ENCODE data around the gene EFNA1. TPM values are rescaled to one million over a fixed set of nuclear protein-coding genes. Genes with fewer than 3 reads are reported as not detected.

EFNA1 gene
- total and polyA plus RNA-seq, 2 experiments from 2014 or later: 3.2 to 5.1 TPM

DNA sequence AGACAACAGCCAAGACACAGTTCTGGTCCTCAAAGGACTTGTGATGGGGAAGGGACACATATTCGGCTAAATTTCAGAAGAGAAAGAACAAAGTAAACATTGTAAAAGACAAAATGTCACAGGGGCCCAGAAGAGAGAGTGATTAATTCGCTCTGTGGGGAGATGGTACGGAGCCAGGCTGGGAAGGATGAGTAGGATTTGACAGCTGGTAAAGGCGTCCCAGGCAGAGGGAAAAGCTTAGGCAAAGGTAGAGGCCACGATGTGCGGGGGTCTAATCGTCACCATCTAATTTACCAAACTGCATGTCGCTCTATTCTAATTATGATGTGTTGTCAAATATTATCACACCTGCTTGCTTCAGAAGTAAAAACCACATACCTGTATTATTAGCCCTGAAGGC lies 17.3 kb upstream of the EFNA1 start (continued):
- TF ChIP-seq, protein P1, sequence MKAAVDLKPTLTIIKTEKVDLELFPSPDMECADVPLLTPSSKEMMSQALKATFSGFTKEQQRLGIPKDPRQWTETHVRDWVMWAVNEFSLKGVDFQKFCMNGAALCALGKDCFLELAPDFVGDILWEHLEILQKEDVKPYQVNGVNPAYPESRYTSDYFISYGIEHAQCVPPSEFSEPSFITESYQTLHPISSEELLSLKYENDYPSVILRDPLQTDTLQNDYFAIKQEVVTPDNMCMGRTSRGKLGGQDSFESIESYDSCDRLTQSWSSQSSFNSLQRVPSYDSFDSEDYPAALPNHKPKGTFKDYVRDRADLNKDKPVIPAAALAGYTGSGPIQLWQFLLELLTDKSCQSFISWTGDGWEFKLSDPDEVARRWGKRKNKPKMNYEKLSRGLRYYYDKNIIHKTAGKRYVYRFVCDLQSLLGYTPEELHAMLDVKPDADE (IDR thresholded peaks at IDR 0.05): no peak
- TF ChIP-seq EZH2phosphoT487 (IDR thresholded peaks at IDR 0.05; ENCODE audit: unreplicated experiment) (no peak), ZNF331 (CRISPR knock-in tag; IDR thresholded peaks at IDR 0.05; ENCODE audit: low read depth) (no peak), STAT1 (IDR thresholded peaks at IDR 0.05; ENCODE audit: unreplicated experiment) (no peak)

DNA sequence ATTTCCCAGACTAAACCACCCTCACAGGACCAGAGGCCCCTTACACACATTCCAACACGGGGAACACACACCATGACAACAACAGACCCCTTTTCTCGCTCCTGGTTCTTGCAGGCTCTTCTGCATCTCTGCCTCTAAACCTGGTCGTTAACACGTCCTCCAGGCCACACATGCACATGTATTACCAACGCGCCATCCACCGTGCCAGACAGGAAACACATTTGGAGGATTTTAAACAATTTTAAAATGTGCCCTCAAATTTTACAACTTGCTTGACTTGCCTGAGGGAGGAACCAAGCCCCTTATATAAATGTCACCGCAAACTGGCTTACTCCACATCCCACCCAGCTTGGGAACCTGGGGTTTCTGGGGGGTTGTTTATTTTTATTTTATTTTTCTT lies 16.9 kb upstream of the EFNA1 start:
- 0 out of 3 replicates have a peak, but pooled peaks cover 2% of the 10 kb centered on the region for H3K4me1 Mint-ChIP-seq
- no peaks in the 10 kb centered on the region for H3K9me3 Mint-ChIP-seq
- Histone ChIP-seq H3K4me1 (ENCODE audit: insufficient read depth) (no peaks in the 10 kb centered on the region; the same call in 1 of the 2 replicates), H3F3A (replicated peaks; ENCODE audit: low read depth) (0 out of 2 replicates have a peak, but pooled peaks cover 3% of the 10 kb centered on the region), H3K9me2 (ENCODE audit: insufficient read depth) (no peaks in the 10 kb centered on the region), H3K27me3 (ENCODE audit: insufficient read depth) (no peaks in the 10 kb centered on the region), H3K27ac (ENCODE audit: low read depth) (no peak overlapping the region), H3K36me3 (ENCODE audit: insufficient read depth) (no peaks in the 10 kb centered on the region), H3K4me3 (no peak overlapping the region), H3K79me2 (replicated peaks; ENCODE audit: insufficient read depth) (no peaks in the 10 kb centered on the region), H3K4me2 (no peak overlapping the region), H2AFZ (no peak overlapping the region), H4K20me1 (replicated peaks; ENCODE audit: insufficient read depth) (no peaks in the 10 kb centered on the region)
- peaks cover 4% of the 10 kb centered on the region for H3K27me3 Mint-ChIP-seq (ENCODE audit: insufficient read depth, low read depth, poor library complexity)
- no peak for ATAC-seq
- H3K27ac Mint-ChIP-seq: no peak overlapping the region
- DNase-seq (ENCODE audit: low spot score): no peak
- H3K36me3 Mint-ChIP-seq (ENCODE audit: low read depth): no peaks in the 10 kb centered on the region
- H3K4me3 Mint-ChIP-seq: no peak overlapping the region
- TF ChIP-seq NANOG (IDR thresholded peaks at IDR 0.05; ENCODE audit: borderline replicate concordance): no peak
- no peak for TF ChIP-seq JUNB (IDR thresholded peaks at IDR 0.05; ENCODE audit: unreplicated experiment)
- TF ChIP-seq, protein P2, sequence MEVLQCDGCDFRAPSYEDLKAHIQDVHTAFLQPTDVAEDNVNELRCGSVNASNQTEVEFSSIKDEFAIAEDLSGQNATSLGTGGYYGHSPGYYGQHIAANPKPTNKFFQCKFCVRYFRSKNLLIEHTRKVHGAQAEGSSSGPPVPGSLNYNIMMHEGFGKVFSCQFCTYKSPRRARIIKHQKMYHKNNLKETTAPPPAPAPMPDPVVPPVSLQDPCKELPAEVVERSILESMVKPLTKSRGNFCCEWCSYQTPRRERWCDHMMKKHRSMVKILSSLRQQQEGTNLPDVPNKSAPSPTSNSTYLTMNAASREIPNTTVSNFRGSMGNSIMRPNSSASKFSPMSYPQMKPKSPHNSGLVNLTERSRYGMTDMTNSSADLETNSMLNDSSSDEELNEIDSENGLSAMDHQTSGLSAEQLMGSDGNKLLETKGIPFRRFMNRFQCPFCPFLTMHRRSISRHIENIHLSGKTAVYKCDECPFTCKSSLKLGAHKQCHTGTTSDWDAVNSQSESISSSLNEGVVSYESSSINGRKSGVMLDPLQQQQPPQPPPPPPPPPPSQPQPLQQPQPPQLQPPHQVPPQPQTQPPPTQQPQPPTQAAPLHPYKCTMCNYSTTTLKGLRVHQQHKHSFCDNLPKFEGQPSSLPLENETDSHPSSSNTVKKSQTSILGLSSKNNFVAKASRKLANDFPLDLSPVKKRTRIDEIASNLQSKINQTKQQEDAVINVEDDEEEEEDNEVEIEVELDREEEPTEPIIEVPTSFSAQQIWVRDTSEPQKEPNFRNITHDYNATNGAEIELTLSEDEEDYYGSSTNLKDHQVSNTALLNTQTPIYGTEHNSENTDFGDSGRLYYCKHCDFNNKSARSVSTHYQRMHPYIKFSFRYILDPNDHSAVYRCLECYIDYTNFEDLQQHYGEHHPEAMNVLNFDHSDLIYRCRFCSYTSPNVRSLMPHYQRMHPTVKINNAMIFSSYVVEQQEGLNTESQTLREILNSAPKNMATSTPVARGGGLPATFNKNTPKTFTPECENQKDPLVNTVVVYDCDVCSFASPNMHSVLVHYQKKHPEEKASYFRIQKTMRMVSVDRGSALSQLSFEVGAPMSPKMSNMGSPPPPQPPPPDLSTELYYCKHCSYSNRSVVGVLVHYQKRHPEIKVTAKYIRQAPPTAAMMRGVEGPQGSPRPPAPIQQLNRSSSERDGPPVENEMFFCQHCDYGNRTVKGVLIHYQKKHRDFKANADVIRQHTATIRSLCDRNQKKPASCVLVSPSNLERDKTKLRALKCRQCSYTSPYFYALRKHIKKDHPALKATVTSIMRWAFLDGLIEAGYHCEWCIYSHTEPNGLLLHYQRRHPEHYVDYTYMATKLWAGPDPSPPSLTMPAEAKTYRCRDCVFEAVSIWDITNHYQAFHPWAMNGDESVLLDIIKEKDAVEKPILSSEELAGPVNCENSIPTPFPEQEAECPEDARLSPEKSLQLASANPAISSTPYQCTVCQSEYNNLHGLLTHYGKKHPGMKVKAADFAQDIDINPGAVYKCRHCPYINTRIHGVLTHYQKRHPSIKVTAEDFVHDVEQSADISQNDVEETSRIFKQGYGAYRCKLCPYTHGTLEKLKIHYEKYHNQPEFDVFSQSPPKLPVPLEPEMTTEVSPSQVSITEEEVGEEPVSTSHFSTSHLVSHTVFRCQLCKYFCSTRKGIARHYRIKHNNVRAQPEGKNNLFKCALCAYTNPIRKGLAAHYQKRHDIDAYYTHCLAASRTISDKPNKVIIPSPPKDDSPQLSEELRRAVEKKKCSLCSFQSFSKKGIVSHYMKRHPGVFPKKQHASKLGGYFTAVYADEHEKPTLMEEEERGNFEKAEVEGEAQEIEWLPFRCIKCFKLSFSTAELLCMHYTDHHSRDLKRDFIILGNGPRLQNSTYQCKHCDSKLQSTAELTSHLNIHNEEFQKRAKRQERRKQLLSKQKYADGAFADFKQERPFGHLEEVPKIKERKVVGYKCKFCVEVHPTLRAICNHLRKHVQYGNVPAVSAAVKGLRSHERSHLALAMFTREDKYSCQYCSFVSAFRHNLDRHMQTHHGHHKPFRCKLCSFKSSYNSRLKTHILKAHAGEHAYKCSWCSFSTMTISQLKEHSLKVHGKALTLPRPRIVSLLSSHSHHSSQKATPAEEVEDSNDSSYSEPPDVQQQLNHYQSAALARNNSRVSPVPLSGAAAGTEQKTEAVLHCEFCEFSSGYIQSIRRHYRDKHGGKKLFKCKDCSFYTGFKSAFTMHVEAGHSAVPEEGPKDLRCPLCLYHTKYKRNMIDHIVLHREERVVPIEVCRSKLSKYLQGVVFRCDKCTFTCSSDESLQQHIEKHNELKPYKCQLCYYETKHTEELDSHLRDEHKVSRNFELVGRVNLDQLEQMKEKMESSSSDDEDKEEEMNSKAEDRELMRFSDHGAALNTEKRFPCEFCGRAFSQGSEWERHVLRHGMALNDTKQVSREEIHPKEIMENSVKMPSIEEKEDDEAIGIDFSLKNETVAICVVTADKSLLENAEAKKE (CRISPR knock-in tag; IDR thresholded peaks at IDR 0.05): no peak
- TF ChIP-seq ZNF114 (CRISPR knock-in tag; IDR thresholded peaks at IDR 0.05): no peak
- TF ChIP-seq, protein P1 (IDR thresholded peaks at IDR 0.05): no peak
- TF ChIP-seq CREB1 (CRISPR knock-in tag; IDR thresholded peaks at IDR 0.05; ENCODE audit: low read depth): no peak
- TF ChIP-seq, protein P3, sequence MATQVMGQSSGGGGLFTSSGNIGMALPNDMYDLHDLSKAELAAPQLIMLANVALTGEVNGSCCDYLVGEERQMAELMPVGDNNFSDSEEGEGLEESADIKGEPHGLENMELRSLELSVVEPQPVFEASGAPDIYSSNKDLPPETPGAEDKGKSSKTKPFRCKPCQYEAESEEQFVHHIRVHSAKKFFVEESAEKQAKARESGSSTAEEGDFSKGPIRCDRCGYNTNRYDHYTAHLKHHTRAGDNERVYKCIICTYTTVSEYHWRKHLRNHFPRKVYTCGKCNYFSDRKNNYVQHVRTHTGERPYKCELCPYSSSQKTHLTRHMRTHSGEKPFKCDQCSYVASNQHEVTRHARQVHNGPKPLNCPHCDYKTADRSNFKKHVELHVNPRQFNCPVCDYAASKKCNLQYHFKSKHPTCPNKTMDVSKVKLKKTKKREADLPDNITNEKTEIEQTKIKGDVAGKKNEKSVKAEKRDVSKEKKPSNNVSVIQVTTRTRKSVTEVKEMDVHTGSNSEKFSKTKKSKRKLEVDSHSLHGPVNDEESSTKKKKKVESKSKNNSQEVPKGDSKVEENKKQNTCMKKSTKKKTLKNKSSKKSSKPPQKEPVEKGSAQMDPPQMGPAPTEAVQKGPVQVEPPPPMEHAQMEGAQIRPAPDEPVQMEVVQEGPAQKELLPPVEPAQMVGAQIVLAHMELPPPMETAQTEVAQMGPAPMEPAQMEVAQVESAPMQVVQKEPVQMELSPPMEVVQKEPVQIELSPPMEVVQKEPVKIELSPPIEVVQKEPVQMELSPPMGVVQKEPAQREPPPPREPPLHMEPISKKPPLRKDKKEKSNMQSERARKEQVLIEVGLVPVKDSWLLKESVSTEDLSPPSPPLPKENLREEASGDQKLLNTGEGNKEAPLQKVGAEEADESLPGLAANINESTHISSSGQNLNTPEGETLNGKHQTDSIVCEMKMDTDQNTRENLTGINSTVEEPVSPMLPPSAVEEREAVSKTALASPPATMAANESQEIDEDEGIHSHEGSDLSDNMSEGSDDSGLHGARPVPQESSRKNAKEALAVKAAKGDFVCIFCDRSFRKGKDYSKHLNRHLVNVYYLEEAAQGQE (IDR thresholded peaks at IDR 0.05; ENCODE audit: unreplicated experiment): no peak
- TF ChIP-seq EZH2 (IDR thresholded peaks at IDR 0.05; ENCODE audit: low read depth, unreplicated experiment): no peak
- no peak for TF ChIP-seq STAT1 (IDR thresholded peaks at IDR 0.05; ENCODE audit: unreplicated experiment)
- no peak for TF ChIP-seq POLR2AphosphoS5 (IDR thresholded peaks at IDR 0.05; ENCODE audit: low read depth)
- TF ChIP-seq ZNF331 (CRISPR knock-in tag; IDR thresholded peaks at IDR 0.05; ENCODE audit: low read depth): no peak

All from GM23338 (cell line).